Progenitor cell of endocrine pancreas (in vitro differentiated cells): ENCODE data around the gene SYDE1. TPM values are rescaled to one million over a fixed set of nuclear protein-coding genes. Genes with fewer than 3 reads are reported as not detected.
A peak's percentile ranks its signal among the peaks of the same experiment; 100 is the strongest.

Experiments
- DNase-seq: peaks from one replicate; pipeline ENCODE4 v3.0.0; 2021; ENCODE audit warnings: low spot score; ENCODE audit not compliant: unreplicated experiment
- H3K27ac Mint-ChIP-seq: 2 replicates; pipeline ENCODE4 v1.8.0; 2021; ENCODE audit warnings: mild to moderate bottlenecking, moderate library complexity, mixed read lengths
- H3K27me3 Mint-ChIP-seq: 2 replicates; pipeline ENCODE4 v1.8.0; 2021; ENCODE audit warnings: mixed read lengths
- H3K36me3 Mint-ChIP-seq: 2 replicates; pipeline ENCODE4 v1.8.0; 2022; ENCODE audit warnings: mixed read lengths; ENCODE audit not compliant: insufficient read depth
- H3K4me1 Mint-ChIP-seq: 2 replicates; pipeline ENCODE4 v1.8.0; 2021; ENCODE audit warnings: low read depth, mixed read lengths
- H3K4me3 Mint-ChIP-seq: 2 replicates; pipeline ENCODE4 v1.8.0; 2021; ENCODE audit warnings: low read depth, mild to moderate bottlenecking, moderate library complexity, mixed read lengths
- H3K9me3 Mint-ChIP-seq: 2 replicates; pipeline ENCODE4 v1.8.0; 2021; ENCODE audit warnings: low read depth, mixed read lengths
- CTCF ChIP-seq: fragments of 200-600 bp; sonication (generic); IDR thresholded peaks from one replicate; pipeline ENCODE4 v1.5.0; 2021; ENCODE audit warnings: antibody characterized with exemption, mild to moderate bottlenecking; ENCODE audit not compliant: unreplicated experiment
- total RNA-seq: library from RNA; stranded (reverse); gene quantifications from 2 replicates; pipeline ENCODE4 v1.2.1, GENCODE V29; 2021

Gene SYDE1
- total RNA-seq, 1 donor from 2014 or later = 5.7 TPM

GRCh38 chr19:15115080-15115479 is 7.9 kb downstream of the SYDE1 start:
- TF ChIP-seq CTCF = no peak
- Mint-ChIP-seq H3K27ac (peak overlapping the region; percentile 69), H3K27me3 (no peaks in the 10 kb centered on the region), H3K4me3 (no peak overlapping the region), H3K36me3 (peaks cover 14% of the 10 kb centered on the region), H3K9me3 (no peaks in the 10 kb centered on the region), H3K4me1 (no peaks in the 10 kb centered on the region)
- DNase-seq = no peak

DNA sequence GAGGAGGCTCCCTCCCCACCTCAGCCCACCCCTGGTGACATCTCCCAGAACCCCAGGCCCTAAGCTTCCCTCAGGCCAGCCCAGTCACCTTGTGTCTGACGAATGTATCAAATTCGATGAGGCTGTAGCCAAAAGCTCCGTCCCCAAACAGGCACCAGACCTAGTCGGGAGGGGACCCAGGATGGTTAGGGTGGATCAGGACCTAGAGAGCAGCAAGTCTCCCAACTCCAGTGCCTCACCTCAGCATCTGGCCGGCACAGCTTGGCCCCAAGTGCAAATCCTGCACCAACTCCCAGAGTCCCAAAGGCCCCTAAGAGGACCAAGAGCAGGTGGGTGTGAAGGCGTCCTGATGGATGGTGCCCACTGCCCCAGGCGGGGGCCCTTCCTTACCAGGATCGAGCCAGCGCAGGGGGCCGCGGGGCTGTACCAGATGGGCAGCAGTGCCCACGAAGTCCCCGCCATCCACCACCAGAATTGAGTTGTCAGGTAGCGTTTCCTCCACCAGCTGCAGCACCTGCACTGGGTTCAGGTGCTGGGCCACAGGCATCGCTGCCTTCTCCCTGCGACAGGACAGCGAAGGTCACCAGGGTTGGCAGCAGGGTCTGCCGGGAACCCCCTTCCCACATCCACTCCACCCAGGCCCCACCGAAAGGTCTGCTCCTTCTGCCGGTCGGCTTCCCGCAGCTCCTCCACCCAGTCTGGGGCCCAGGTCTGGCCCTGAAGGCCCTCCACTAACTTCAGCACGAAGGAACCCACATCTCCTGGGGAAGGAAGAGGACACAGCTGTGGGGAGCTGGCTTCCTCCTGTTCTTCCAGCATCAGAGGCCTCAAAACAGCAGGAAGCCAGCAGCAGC is 8.8 kb downstream of the SYDE1 start:
- no peak for DNase-seq
- Mint-ChIP-seq H3K4me3 (no peak overlapping the region), H3K36me3 (peaks cover 19% of the 10 kb centered on the region)

GRCh38 chr19:15116856-15117255 is 9.7 kb downstream of the SYDE1 start:
- no peaks in the 10 kb centered on the region for H3K4me1 Mint-ChIP-seq
- TF ChIP-seq CTCF = no peak
- no peak overlapping the region for H3K4me3 Mint-ChIP-seq
- no peak overlapping the region for H3K27ac Mint-ChIP-seq
- no peaks in the 10 kb centered on the region for H3K27me3 Mint-ChIP-seq
- H3K9me3 Mint-ChIP-seq = no peaks in the 10 kb centered on the region
- no peak for DNase-seq
- H3K36me3 Mint-ChIP-seq = peaks cover 20% of the 10 kb centered on the region

More for the DNA sequence above, 8.8 kb downstream of the SYDE1 start:
- H3K27me3 Mint-ChIP-seq = no peaks in the 10 kb centered on the region
- H3K27ac Mint-ChIP-seq = no peak overlapping the region
- H3K9me3 Mint-ChIP-seq = no peaks in the 10 kb centered on the region
- no peak for TF ChIP-seq CTCF
- no peaks in the 10 kb centered on the region for H3K4me1 Mint-ChIP-seq

GRCh38 chr19:15118248-15118647 is 11.0 kb downstream of the SYDE1 start:
- no peak overlapping the region for H3K27ac Mint-ChIP-seq
- no peak for TF ChIP-seq CTCF

DNA sequence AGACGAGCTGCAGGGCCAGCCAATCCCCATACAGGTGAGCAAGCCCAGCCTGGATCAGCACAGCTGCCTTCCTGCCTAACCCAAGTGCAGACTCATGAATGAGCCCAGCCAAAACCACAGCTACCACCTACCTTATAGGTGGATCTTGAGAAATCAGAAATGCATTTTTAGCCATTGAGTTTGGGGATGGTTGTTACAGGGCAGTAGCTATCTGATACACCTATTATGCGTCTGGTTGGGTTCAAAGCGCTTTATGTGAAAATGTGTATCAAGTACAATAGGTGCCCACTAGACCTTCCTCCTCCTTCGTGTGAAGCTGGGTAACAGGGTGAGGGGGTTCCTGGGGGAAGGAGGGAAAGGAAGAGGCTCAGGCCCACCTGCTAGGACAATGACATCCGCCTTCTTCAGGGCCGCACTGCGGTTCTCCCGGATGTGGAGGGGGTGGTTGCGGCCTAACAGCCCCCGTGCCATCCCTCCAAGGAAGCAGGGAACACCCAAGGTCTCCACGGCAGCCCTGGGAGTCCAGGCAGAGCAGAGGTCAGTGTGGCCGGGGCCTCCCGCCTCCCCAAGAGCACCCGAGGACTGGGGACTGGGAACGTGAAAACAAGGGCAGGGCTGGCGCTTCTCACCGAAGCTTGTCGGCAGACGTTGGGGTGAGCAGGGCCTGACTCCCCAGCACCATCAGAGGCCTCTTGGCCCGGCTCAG is 11.7 kb downstream of the SYDE1 start:
- H3K4me3 Mint-ChIP-seq = no peak overlapping the region
- no peaks in the 10 kb centered on the region for H3K27me3 Mint-ChIP-seq
- no peaks in the 10 kb centered on the region for H3K9me3 Mint-ChIP-seq
- no peak for DNase-seq
- H3K36me3 Mint-ChIP-seq = peaks cover 16% of the 10 kb centered on the region
- H3K4me1 Mint-ChIP-seq = peaks cover under 1% of the 10 kb centered on the region
- no peak overlapping the region for H3K27ac Mint-ChIP-seq
- no peak for TF ChIP-seq CTCF

More at GRCh38 chr19:15118248-15118647, 11.0 kb downstream of the SYDE1 start:
- no peaks in the 10 kb centered on the region for H3K4me1 Mint-ChIP-seq
- peaks cover 16% of the 10 kb centered on the region for H3K36me3 Mint-ChIP-seq
- no peak for DNase-seq
- no peaks in the 10 kb centered on the region for H3K9me3 Mint-ChIP-seq
- H3K27me3 Mint-ChIP-seq = no peaks in the 10 kb centered on the region
- no peak overlapping the region for H3K4me3 Mint-ChIP-seq
